ENCODE measurements around the gene HOXC5.

GRCh38 chr12:54004841-54005530, 27.9 kb upstream of the HOXC5 start:
- TF ChIP-seq, protein P1, sequence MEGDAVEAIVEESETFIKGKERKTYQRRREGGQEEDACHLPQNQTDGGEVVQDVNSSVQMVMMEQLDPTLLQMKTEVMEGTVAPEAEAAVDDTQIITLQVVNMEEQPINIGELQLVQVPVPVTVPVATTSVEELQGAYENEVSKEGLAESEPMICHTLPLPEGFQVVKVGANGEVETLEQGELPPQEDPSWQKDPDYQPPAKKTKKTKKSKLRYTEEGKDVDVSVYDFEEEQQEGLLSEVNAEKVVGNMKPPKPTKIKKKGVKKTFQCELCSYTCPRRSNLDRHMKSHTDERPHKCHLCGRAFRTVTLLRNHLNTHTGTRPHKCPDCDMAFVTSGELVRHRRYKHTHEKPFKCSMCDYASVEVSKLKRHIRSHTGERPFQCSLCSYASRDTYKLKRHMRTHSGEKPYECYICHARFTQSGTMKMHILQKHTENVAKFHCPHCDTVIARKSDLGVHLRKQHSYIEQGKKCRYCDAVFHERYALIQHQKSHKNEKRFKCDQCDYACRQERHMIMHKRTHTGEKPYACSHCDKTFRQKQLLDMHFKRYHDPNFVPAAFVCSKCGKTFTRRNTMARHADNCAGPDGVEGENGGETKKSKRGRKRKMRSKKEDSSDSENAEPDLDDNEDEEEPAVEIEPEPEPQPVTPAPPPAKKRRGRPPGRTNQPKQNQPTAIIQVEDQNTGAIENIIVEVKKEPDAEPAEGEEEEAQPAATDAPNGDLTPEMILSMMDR (IDR thresholded peaks at IDR 0.05), result no peak
- TF ChIP-seq POLR2AphosphoS5 (IDR thresholded peaks at IDR 0.05; ENCODE audit: low read depth, low read length), result no peak
- TF ChIP-seq REST (IDR thresholded peaks at IDR 0.05; ENCODE audit: insufficient read depth in 1 of 2, low read depth in 2 of 2, low read length in 1 of 2), result no peak
- 0 out of 2 replicates have a peak, but pooled peaks have one; percentile 23 for TF ChIP-seq SIN3A (IDR thresholded peaks at IDR 0.05; ENCODE audit: borderline replicate concordance, insufficient read depth, low read depth, low read length)
- no peak for TF ChIP-seq TCF7L2 (IDR thresholded peaks at IDR 0.05; ENCODE audit: low read depth, low read length)

All from Panc1 (cell line).